Endothelial cell of umbilical vein (primary cell): ENCODE measurements around the gene GLOD4.

Experiments
- EZH2 ChIP-seq: IDR thresholded peaks from 2 replicates; pipeline ENCODE4 v1.6.1; 2012; ENCODE audit warnings: borderline replicate concordance, low read depth, mild to moderate bottlenecking, moderate library complexity, low read length, inconsistent platforms; ENCODE audit not compliant: severe bottlenecking
- FOS ChIP-seq: IDR thresholded peaks from 2 replicates; pipeline ENCODE4 v1.6.1; 2011; ENCODE audit warnings: mild to moderate bottlenecking, low read length, moderate library complexity, borderline replicate concordance; ENCODE audit not compliant: insufficient read depth
- MYC ChIP-seq: IDR thresholded peaks from one replicate; pipeline ENCODE4 v1.6.1; 2011; ENCODE audit warnings: mild to moderate bottlenecking, low read depth, low read length
- POLR2A ChIP-seq: IDR thresholded peaks from 2 replicates; pipeline ENCODE4 v1.6.1; 2012; ENCODE audit warnings: low read depth, mild to moderate bottlenecking, control low read depth, low read length
- POLR2AphosphoS5 ChIP-seq: IDR thresholded peaks from 2 replicates; pipeline ENCODE4 v1.6.1; 2012; ENCODE audit warnings: low read depth, mild to moderate bottlenecking, control low read depth, low read length, moderate library complexity; ENCODE audit not compliant: insufficient read depth
- TF ChIP-seq, protein P1 (sequence below): IDR thresholded peaks from 2 replicates; pipeline ENCODE4 v1.6.1; 2011; ENCODE audit not compliant: insufficient read depth, insufficient read length
- TF ChIP-seq, protein P2 (sequence below), 2 donors: IDR thresholded peaks; 1 replicate in 1 of 2; 2 replicates in 1 of 2; pipeline ENCODE4 v1.5.1; 2011; ENCODE audit warnings: low read length in 2 of 2, mild to moderate bottlenecking in 2 of 2, moderate library complexity in 2 of 2, control low read depth in 1 of 2, inconsistent platforms in 1 of 2, low read depth in 1 of 2; ENCODE audit not compliant: insufficient read depth in 1 of 2; ENCODE audit errors: extremely low read depth in 1 of 2

DNA sequence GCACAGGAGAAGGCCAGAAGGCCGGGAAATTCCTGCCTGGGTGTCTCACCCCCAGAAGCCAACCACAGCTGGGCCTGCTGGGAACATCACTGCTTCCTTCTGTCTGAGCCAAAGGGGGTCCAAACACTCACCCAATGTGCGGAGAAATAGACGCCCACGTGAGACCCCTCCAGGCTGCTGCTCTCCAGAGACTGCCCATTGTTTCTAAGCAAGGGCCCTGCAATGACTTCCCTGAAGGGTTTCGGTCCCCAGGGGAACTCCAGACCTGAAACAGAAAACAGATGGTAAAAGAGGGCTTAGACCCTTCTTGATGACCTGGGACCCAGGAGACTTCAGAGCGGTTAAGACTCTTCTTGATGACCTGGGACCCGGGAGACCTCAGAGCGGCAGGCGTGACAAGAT lies 41.4 kb upstream of the GLOD4 start:
- no peak for TF ChIP-seq POLR2A
- TF ChIP-seq, protein P1, sequence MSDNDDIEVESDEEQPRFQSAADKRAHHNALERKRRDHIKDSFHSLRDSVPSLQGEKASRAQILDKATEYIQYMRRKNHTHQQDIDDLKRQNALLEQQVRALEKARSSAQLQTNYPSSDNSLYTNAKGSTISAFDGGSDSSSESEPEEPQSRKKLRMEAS: no peak
- TF ChIP-seq, protein P2, sequence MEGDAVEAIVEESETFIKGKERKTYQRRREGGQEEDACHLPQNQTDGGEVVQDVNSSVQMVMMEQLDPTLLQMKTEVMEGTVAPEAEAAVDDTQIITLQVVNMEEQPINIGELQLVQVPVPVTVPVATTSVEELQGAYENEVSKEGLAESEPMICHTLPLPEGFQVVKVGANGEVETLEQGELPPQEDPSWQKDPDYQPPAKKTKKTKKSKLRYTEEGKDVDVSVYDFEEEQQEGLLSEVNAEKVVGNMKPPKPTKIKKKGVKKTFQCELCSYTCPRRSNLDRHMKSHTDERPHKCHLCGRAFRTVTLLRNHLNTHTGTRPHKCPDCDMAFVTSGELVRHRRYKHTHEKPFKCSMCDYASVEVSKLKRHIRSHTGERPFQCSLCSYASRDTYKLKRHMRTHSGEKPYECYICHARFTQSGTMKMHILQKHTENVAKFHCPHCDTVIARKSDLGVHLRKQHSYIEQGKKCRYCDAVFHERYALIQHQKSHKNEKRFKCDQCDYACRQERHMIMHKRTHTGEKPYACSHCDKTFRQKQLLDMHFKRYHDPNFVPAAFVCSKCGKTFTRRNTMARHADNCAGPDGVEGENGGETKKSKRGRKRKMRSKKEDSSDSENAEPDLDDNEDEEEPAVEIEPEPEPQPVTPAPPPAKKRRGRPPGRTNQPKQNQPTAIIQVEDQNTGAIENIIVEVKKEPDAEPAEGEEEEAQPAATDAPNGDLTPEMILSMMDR (IDR thresholded peaks at IDR 0.05; ENCODE audit: extremely low read depth in 1 of 2, insufficient read depth in 1 of 2, low read depth in 1 of 2, low read length in 2 of 2): no peak
- TF ChIP-seq FOS: no peak
- TF ChIP-seq EZH2: no peak
- TF ChIP-seq POLR2AphosphoS5: no peak
- TF ChIP-seq MYC: no peak
